CD4-positive, alpha-beta T cell treated with Interleukin-15 for 1 hour (primary cell): Measurements from ENCODE around the gene ZNF25.
A peak's percentile ranks its signal among the peaks of the same experiment; 100 is the strongest.
"Not testable (repeated sequence)": the region's sequence is repeated elsewhere in the genome, so short reads cannot be mapped to it uniquely, and the experiment has no call there.

Source experiments
- DNase-seq: peaks from one replicate; pipeline ENCODE4 v3.0.0-alpha.2; 2020

ZNF25 gene

GRCh38 chr10:37976091-37976879 is at the start of gene ZNF25:
ZNF25 (minus strand) TSS chr10:37976647; CDS start chr10:37971722, 4,925 bp downstream.
- peak; percentile 99 for DNase-seq

DNA sequence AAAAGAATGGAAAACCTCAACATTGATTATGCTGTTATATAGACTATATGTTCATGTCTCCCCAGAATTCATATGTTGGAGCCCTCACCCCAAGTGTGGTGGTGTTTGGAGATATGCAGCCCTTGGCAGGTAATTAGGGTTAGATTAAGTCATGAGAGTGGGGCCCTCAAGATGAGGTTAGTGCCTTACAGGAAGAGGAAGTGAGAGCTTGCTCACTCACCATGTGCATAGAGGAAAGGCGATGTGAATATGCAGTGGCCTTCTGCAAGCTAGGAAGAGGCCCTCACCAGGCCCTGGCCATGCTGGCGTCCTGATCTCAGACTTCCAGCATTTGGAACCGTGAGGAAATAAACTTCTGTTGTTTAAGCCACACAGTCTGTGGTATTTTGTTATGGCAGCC is 48.8 kb upstream of the ZNF25 start:
- DNase-seq: no peak

- not testable (repeated sequence) for DNase-seq
These were observed 42.7 kb upstream of the ZNF25 start for GRCh38 chr10:38019124-38019523.

- DNase-seq: no peak
These were observed 39.9 kb upstream of the ZNF25 start for GRCh38 chr10:38016354-38016753.

GRCh38 chr10:38010119-38010903 is 33.9 kb upstream of the ZNF25 start, which contains the start of gene ZNF33A:
ZNF33A (plus strand) TSS chr10:38010675; CDS start chr10:38012342, 1,667 bp downstream.
- peak; percentile 93 for DNase-seq

DNA sequence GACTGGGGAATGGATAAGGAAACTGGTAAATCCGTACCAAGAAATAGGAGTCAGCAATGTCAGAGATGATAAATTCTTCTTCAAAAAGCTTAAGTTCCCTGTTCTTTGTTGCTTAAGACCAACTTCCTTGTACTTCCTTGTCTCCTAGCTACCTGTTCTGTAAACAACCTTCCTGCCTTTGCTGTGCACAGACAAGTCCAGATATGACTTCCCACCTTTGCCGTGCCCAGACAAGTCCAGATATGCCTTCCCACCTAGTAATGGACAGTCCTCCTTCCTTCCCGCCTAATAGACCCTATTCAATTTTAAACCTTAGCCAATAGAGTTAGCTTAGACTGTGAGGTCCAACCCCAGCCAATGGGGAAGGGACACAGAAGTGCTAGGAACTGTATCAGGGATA is 31.5 kb upstream of the ZNF25 start:
- DNase-seq: no peak

- no peak for DNase-seq
These were observed 31.1 kb upstream of the ZNF25 start for GRCh38 chr10:38007551-38007950.

- DNase-seq: no peak
These were observed 27.1 kb upstream of the ZNF25 start for GRCh38 chr10:38003588-38003987.

DNA sequence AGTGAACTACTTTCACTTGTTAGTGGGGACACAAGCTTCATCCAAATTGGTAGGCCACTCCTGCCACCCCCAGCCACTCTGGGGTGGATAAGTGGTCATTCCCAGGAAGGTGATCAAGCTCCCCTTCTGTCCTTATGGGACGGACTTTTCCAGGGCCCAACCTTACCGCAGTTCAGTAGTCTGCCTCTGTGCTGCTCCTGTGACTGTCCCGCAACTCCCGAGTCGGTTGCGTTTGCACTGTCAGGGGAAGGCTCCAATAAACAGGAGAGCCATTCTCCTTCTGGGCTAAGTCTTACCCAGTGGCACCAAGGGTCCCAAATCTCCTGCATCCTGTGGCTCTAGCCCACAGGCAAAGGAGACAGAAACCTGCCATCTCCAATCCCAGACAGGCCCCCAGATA is 26.6 kb upstream of the ZNF25 start:
- no peak for DNase-seq

DNA sequence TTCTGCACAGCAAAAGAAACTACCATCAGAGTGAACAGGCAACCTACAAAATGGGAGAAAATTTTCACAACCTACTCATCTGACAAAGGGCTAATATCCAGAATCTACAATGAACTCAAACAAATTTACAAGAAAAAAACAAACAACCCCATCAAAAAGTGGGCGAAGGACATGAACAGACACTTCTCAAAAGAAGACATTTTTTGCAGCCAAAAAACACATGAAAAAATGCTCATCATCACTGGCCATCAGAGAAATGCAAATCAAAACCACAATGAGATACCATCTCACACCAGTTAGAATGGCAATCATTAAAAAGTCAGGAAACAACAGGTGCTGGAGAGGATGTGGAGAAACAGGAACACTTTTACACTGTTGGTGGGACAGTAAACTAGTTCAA is 24.0 kb upstream of the ZNF25 start:
- DNase-seq: not testable (repeated sequence)

GRCh38 chr10:37998920-37999319 is 22.5 kb upstream of the ZNF25 start:
- not testable (repeated sequence) for DNase-seq

DNA sequence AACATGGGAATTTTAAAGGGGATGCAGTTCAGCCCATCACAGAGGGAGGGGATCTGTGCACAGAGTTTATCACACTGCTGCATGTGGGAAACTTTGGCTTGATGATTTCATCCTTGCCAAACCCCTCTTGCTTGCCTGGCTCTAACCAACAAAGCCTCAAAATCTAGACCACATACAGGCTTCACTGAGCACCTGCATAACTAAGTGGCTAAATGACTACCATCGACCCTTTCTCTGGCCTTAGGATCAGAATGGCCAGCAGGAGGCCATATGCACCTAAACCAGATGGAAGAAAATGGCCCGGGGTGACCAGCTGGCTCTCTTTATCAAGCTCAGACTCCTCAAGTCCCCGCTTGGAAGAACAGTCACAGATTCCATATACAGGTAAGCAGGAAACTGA is 15.6 kb upstream of the ZNF25 start:
- no peak for DNase-seq

DNA sequence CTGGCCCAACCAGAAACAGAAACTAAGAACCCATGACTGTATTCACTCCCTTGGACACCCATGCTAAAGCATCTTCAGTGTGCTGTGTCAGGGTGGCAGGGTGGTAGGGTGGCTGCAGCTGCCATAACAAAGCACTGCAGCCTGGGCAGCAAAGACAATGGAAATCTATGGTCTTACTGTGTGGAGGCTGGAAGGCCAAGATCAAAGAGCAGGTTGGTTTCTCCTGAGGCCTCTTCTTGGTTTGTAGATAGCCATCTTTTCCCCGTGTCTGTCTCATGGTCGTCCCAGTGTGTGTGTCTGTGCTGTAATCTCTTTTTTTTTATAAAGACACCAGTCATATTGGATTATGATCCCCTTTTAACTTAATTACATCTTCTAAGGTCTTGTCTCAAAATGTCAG is 15.2 kb upstream of the ZNF25 start:
- DNase-seq: no peak

DNA sequence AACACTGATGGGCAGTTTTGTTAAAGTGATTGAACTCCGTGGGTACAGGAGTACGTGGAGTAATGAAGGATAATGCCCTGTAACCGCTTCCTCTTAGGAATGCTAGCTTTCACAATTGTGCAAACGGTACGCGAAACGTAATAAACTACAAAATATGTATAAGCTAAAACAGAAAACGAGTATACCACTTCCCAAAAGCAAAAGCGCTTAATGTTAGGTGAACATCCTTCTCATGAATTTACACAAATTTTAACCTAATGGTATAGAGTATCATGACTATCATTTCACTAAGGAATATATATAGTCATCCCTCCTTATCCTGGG is 395 bp upstream of the ZNF25 start:
- no peak for DNase-seq

DNA sequence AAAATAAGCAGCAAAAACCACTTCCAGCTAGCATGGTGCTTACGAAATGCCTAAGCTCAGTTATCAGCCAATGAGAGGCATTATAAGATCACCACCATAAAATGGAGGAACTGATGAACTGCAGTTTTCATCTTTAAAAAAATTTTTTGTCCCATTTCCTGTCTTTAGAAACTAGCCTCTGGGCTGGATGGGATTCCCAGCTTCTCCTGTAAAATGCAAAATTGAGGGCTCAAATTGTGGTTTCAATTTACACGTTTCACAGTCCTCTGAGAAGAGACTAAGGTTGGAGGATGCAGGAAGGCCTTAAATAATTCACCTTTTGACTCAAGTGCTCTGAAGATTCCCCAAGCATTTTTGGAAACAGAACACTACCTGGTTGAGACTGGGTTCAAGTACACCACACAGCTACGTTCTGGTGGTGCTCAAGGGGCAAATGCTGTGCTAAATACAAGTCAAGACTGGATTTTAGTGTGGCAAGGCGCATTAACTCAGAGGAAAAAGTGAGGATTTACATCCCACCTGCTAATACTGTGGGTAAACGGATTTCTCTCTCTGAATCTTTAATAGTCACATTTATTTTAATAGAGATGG is 951 bp downstream of the ZNF25 start:
- no peak for DNase-seq

GRCh38 chr10:37972396-37972795 is 4.1 kb downstream of the ZNF25 start:
- DNase-seq: no peak

GRCh38 chr10:37965006-37965405 is 11.4 kb downstream of the ZNF25 start:
- DNase-seq: no peak

DNA sequence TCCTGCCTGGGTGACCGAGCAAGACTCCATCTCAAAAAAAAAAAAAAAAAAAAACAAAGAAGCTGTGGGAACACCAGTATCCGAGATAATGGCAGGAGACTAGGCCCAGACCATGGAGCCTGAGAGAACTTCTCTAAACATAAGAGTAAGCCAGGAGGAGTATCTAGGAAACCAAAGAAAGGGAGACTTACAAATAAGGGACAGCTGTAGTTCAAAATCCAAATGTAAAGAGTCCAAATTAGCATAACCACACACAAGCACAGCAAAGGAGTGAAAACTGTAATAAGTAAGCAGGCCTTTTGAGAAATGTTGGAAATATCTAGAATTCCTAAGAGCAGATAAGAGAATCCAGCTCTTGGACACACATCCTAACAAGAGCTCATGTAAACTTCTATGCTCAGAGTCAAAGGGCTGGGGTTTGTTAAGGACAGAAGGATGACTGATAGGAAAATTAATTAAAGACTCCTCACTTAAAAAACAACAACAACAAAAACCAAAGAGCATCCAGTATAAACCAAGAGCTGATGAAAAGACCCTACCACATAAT is 15.8 kb downstream of the ZNF25 start:
- DNase-seq: no peak

- DNase-seq: no peak
These were observed 18.6 kb downstream of the ZNF25 start for GRCh38 chr10:37957841-37958240.

GRCh38 chr10:37952926-37953325 is 23.5 kb downstream of the ZNF25 start:
- no peak for DNase-seq

- no peak for DNase-seq
These were observed 24.2 kb downstream of the ZNF25 start for GRCh38 chr10:37952043-37952755.

GRCh38 chr10:37948210-37948609 is 28.2 kb downstream of the ZNF25 start:
- DNase-seq: no peak

GRCh38 chr10:37947526-37947925 is 28.9 kb downstream of the ZNF25 start:
- DNase-seq: no peak
